HG02759 (cell line): ENCODE results near the gene TECTA.

Experiments used
- ATAC-seq: cut with Tn5 transposase; IDR thresholded peaks from one replicate; pipeline ENCODE4 v1.9.1; 2021; ENCODE audit warnings: mild to moderate bottlenecking, moderate library complexity; ENCODE audit not compliant: unreplicated experiment

The TECTA gene, protein sequence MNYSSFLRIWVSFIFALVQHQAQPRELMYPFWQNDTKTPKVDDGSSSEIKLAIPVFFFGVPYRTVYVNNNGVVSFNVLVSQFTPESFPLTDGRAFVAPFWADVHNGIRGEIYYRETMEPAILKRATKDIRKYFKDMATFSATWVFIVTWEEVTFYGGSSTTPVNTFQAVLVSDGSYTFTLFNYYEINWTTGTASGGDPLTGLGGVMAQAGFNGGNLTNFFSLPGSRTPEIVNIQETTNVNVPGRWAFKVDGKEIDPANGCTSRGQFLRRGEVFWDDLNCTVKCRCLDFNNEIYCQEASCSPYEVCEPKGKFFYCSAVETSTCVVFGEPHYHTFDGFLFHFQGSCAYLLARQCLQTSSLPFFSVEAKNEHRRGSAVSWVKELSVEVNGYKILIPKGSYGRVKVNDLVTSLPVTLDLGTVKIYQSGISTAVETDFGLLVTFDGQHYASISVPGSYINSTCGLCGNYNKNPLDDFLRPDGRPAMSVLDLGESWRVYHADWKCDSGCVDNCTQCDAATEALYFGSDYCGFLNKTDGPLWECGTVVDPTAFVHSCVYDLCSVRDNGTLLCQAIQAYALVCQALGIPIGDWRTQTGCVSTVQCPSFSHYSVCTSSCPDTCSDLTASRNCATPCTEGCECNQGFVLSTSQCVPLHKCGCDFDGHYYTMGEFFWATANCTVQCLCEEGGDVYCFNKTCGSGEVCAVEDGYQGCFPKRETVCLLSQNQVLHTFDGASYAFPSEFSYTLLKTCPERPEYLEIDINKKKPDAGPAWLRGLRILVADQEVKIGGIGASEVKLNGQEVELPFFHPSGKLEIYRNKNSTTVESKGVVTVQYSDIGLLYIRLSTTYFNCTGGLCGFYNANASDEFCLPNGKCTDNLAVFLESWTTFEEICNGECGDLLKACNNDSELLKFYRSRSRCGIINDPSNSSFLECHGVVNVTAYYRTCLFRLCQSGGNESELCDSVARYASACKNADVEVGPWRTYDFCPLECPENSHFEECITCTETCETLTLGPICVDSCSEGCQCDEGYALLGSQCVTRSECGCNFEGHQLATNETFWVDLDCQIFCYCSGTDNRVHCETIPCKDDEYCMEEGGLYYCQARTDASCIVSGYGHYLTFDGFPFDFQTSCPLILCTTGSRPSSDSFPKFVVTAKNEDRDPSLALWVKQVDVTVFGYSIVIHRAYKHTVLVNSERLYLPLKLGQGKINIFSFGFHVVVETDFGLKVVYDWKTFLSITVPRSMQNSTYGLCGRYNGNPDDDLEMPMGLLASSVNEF (N-terminal part only)

DNA sequence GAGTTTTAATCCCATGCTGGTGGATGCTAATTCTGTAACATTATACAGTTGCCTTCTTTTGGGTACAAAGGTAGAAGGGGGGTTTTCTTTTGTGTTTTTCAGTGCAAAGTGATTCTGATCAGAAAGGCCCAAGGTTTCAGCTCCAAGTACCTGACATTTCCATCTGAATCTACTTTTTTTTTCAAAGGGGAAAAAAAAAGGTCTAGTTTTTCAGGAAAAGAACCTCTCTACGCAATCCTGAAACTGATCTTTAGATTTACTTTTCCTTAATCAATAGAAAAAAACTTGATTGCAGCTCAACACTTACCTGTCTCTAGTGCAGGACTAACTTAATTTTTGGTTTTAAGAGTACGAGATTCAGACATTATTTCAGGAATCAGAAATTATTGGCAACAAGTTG lies at the start of gene TECTA:
Gene TECTA, plus strand, starts transcription at position 301 of the 400 bp plus-strand sequence. CDS start 1,423 bp downstream, outside the sequence.
- ATAC-seq = no peak

DNA sequence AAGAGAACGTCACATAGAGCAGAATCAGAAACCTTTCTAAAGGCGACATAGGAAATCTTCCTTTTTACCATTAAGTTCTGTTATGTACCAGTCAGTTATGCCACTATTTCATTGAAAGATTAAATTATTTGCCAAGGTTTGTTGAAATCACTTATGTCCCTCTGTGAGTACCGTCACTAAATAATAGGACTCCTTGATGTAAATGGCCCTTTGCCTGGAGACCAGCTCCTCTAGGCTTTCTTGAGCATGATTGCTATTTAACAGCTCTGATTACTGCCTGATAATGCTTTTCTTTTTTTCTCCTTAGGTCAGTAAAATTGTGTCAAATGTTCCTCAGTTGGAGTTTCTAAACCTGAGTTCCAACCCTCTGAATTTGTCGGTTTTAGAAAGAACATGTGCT lies 47.8 kb upstream of the TECTA start:
- no peak for ATAC-seq

DNA sequence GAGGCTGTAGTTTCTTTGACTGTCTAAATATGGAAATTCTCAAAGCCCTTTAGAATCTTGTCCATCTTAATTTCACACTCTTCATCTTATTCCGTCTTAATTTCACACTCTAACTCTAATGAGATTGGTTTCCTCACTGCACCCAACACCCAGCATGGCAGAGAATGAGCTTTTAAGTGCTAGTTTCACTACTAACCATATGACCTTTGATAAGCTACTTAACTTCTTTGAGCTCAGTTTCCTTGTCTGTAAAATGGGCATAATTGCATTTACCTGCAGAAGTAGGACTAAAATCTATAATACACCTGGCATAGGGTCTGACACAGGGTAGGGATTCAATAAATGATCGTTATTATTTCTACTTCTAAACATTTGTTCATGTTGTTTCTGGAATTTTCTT lies 46.8 kb upstream of the TECTA start:
- no peak for ATAC-seq

DNA sequence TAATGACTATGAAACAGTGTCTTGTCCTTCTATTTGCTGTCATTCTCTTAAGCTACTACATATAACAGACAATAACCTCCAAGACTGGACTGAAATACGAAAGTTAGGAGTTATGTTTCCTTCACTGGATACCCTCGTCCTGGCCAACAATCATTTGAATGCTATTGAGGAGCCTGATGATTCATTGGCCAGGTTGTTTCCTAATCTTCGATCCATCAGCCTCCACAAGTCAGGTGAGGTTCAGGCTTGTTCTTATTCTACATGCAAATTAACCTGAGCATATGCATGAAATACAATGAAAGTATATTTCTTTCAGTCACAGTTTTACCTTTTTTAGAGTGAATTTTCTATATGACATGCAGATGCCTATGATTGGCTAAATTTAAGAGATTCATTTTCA lies 46.0 kb upstream of the TECTA start:
- no peak for ATAC-seq

DNA sequence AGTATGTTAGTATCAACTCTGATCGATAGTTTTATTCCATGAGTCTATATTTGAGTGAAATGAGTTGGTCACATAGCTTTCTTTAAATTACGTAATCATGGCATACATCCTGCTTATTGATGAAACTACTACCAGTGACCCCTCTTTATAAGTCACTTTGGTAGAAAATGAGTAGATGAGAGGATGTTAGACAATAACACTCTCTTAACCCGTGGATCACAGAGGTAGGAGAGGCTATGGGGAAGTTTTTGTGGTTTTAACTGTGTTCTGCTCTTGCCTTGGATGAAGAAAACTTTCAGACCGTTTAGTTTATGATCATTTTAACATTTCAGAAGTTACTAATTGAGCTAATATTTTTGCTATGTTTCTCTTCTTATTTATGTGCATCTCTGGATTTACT lies 43.1 kb upstream of the TECTA start:
- no peak for ATAC-seq

DNA sequence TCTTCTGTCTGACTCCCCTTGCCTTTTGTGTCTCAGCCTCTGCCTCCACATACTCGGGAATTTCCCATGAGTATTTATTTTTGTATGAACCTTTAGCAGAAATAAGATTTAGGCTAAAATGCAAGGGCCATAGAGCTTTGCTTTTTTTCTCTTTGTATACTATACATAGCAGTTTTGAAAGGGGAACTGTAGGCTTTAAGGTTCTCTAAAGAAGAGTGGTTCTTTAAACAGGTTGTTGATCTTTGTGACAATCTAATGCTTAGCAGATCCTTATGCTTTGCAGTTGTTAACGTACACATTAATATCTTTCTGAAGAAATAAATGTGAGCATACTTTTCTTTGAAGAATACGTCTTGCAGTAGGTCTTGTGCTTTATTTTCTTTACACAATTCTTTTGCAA lies 42.1 kb upstream of the TECTA start:
- no peak for ATAC-seq

DNA sequence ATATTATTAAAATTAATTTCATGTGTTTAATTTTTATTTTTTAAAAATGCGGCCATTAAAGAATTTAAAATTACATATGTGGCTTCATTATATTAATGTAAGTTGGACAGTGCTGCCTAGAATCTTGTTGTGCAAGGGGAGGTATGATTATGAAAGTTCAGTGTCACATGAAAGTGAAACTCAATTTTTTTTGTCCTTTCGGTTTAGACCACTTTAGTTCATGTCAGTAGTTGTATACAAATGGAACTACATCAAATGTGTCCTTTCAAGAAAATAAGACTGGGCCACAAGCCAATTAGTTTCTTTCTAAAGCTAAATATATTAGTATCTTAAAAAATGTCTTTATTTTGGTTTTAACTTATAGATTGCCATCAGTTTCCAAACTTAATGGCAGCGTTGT lies 41.4 kb upstream of the TECTA start:
- ATAC-seq = peak; percentile 89

DNA sequence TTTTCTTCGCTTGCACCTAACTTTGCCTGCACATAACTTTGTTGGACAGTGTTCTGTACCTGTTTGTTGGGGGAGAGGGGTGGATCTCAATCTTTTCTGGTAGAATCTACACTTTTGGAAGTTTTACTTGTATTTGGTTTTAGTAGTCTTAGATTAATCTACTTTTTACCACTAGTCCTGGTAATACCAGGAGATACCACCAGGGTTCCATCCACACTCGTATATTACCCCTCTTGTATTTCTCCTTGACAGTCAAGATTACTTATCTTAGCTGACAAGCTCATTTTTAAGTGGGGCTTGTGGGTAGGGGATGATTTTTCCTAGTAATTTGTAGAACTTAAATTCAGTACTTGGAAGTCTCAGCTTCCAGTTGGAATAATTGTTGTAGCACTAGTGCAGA lies 37.3 kb upstream of the TECTA start:
- no peak for ATAC-seq

DNA sequence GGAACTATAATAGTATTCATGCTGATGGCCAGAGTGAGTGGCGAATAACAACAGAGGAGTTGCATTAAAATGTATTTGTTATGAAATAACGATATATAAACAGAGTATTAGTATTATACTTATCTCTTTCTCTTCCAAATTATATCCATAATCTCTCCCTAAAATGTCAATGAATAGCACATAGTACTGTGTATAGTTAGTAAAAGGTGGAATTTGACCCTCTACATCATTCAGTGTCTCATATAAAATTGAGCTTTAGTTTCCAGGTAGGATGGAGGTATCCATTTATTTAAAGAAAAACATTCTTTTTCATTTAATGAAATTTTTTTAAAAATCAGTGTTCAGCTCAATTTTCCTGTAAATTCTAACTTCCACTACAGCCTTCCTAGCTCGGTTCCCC lies 34.4 kb upstream of the TECTA start:
- ATAC-seq = no peak

DNA sequence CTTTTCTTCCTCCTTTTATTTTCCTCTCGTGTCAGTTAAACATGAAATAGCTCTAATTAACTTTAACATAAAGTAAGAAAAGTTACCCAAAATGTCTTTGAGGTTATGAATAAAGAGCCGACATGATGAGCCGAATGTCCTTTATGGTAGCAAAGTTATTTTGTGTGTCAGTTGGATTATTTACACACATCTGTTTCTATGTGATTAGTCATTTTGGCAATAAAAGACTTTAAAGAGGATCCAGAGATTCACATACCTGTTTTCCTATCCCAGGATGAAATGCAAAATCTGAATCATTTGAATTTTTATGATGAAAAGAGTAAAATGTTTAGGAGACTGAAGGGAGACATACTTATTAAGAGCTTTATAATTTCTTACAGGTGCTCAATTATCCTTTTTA lies 34.0 kb upstream of the TECTA start:
- ATAC-seq = no peak

DNA sequence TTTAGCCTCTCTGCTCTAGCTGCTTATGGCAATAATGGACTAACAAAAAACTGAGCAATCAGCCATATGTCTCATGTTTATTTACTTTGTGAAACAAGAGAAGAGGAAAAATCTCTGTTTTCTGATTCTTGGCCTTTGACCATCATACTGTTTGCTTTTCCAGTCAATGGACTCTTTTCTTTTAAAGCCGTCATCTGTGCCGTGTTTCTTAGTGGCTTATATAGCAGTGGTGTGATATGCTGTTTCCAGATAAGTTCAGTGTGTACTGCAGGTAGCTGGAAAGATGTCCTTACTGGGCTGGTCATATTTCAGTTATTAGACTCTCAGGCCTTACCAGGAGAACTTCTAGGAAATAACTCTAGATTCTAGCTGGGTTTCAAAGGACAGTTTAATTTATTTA lies 33.6 kb upstream of the TECTA start:
- no peak for ATAC-seq

DNA sequence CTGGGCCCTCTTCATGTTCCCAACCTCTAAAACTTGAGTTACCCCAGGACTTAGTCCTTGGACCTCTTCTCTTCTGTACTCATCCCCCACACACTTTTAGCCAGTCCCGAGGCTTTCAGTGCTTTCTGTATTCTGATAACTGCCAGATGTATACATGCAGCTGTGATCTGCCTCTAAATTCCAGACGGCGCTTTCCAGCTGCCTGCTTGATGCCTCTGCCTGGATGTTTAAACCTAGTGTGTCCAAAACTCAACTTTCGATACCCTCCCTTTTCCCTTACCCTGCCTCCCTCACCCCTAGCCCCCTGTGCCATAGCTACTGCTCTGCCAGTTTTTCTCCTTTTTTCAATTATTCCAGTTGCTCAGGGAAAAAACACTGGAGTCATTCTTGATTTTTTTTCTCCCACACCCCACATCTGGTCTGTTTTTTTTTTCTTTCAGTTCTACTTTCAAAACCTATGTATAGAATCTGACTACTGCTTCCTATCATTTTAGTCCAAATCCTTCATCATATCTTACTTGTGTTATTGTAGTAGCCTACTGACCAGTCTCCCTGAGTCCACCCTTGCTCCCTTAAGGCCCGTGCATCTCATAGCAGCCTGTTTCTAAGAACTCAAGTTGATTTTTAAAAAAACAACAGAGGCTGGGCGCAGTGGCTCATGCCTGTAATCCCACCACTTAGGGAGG lies 32.9 kb upstream of the TECTA start:
- ATAC-seq = no peak

DNA sequence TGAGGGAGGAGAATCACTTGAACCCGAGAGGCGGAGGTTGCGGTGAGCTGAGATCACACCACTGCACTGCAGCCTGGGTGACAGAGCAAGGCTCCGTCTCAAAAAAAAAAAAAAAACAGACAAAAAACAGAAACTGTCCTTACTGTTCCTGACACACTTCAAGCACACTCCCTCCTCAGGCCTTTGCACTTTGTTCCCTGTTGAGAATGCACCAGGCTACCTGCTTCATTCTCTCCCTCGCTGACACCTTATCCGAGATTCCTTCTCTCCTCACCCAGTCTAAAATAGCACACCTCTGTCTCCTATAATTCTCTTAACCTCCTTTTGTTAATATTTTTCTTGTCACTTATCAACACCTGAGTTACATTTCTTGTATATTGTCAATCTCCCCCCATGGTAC lies 32.3 kb upstream of the TECTA start:
- ATAC-seq = no peak

DNA sequence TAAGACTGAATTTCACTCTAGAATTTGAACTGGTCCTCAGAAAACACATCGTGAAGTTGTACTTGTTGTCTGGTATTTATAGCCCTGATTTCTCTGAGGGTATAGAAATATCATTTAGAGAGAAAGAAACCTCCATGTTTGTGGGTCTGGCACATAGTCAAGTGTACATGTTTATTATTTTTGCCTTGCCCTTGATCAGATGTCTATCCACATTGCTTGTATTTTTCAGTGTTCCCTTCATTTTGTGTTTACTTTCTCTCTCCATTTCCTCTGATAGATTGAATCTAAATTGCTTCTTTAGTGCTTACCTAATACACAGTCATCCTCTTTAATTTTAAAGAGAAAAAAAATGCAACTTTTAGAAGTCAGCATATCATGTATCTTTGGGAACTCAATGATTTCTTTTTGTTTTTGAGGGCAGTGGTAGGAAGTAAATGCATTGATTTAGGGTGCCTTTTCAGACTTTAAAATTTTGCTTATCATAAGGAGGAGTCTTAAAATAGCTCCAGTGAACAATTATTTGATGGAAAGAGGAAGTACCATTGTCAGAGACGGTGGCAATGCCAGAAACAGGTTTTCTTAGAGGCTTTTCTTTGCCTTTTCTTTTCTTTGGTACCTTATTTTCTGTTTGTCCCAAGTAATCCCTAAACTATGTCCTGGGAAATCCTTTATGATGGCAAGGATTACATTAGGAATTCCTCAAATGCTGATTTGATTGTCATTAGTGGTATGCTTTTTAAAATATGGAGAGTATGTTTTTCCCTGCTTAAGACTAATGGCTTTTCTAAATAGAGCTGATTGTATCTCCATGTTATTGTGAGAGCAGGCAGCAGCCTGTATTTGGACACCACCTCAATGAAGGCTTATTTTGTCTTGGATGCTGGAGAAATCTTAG lies 29.8 kb upstream of the TECTA start:
- ATAC-seq = no peak

DNA sequence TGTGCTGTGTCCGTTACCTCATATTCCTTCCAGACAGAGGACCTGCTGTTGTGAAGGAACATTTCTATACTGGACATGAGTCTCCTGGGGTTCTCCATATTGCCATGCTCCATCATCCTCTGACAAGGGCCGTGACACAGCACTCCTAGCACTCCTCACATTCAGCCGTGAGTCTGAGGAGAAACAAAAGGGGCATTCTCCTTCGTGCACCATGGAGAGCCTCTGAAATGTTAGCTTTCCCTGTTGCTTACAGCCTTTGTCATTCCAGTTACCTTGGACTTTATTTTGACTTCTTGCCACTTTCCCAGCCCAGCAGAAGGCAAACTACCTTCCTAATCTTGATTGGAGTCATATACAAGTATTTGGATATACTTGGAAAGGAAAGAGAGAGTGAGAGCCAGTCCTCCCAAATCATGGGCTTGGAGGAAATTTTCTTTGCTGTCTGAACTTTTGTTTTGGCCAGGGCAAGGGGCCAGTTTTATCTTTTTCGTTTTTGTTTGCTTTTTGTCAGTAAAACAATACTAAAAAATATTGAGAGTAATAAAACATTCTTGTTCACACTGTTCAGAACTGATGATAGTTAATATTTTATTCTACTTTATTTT lies 29.1 kb upstream of the TECTA start:
- no peak for ATAC-seq

DNA sequence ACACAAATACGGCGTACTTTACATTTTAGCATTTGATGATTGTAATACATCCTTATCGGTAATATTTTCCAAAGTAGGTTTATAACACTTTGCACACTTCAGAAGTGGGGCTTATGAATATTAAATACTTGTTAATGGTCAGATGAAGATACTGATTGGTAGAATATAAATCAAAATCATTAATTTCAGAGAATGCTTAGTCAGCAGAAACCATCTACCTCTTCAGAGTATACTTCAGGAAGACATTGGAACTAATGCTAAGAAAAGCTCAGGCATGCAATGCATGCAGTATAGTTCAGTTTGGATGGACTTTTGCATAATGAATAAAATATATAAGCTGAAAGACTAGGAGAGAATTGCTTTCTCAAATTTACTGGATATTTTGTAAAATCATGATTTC lies 19.7 kb upstream of the TECTA start:
- ATAC-seq = no peak

DNA sequence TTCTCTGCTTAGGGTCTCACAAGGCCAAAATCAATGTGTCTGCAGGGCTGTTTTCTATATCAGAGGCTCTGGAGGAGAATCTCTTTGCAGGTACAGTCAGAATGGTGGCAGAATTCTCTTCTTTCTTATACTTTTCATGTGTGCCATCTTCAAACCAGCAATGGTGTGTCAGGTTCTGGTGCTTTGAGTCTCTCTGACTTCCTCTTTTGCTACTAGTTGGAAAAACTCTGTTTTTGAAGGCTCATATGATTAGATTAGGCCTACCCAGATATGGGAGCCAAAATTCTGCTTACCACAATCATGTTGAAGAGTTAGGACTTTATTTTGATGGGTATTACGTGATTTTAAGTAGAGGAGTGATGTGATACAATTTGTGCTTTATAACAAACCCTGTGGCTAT lies 18.8 kb upstream of the TECTA start:
- ATAC-seq = no peak

DNA sequence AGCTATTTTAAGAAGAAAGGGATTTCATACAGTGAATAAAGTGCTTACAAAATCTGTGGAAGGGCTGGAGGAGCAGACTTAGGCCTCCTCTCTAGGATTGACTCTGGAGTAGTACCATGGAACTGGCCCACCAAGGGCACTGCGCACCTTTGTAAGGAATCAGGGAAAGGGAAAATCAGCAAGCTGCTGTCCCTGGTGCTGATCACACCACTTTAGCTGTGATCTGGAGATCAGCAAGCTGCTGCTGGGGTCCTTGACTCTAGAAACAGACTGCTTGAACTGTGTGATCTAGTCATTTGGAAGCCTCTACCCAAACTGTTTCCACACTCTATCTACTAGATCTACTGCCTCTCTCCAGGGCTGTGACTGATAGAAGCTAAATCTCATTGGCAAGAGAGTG lies 18.4 kb upstream of the TECTA start:
- ATAC-seq = no peak

DNA sequence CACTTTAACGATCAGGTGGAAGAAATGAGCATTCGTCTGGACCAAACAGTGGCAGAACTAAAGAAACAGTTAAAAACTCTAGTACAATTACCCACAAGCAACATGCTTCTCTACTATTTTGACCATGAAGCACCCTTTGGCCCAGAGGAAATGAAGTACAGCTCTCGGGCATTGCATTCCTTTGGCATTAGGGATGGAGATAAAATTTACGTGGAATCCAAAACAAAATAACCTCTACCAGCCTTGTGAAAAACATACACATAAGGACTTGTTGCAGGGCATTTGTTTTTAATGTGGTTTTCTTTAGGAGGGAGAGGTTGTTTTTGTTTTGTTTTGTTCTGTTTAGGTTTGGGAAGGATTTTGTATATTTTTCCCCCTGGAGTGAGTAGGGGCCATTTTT lies 14.2 kb upstream of the TECTA start:
- no peak for ATAC-seq
